ENCODE data around the gene OTOG. TPM values are rescaled to one million over a fixed set of nuclear protein-coding genes. Genes with fewer than 3 reads are reported as not detected.

Gene OTOG
- total and polyA plus RNA-seq, 2 donors (not counting 1 experiment from before 2014, with no cell fraction given) = not detected

GRCh38 chr11:17538731-17539130 lies 8.3 kb upstream of the OTOG start:
- no peaks in the 10 kb centered on the region for H4K20me1 ChIP-seq (ENCODE audit: control insufficient read depth, insufficient read depth, low read length, poor library complexity, severe bottlenecking)
- H3K27ac ChIP-seq (ENCODE audit: low read length in 2 of 2) = no peak overlapping the region
- Mint-ChIP-seq H3K27me3 (peaks cover 24% of the 10 kb centered on the region), H3K4me3 (no peak overlapping the region), H3K4me1 (no peaks in the 10 kb centered on the region), H3K9me3 (ENCODE audit: insufficient read depth) (no peaks in the 10 kb centered on the region), H3K27ac (no peak overlapping the region)
- no peaks in the 10 kb centered on the region for H3K9me3 ChIP-seq (ENCODE audit: control extremely low read depth in 1 of 3, control insufficient read depth in 2 of 3, insufficient read depth in 1 of 3, low read length in 2 of 3)
- no peak for DNase-seq
- POLR2A ChIA-PET = no interaction called here
- H3K4me2 ChIP-seq (replicated peaks; ENCODE audit: low read depth, low read length, poor library complexity, severe bottlenecking) = no peak overlapping the region
- no peaks in the 10 kb centered on the region for H3K79me2 ChIP-seq (ENCODE audit: control insufficient read depth, insufficient read depth, low read length)
- WGBS (ENCODE audit: insufficient coverage) = 66% methylated on average over 3 of the region's 3 CpGs
- H3K9ac ChIP-seq (ENCODE audit: low read length) = no peak overlapping the region
- H3K27me3 ChIP-seq (replicated peaks in 1 of 4; ENCODE audit: control extremely low read depth in 1 of 4, control insufficient read depth in 3 of 4, insufficient read depth in 4 of 4, low read length in 3 of 4) = peaks cover 0 to 10% (median 2%) of the 10 kb centered on the region in 4 experiments
- H2AFZ ChIP-seq (ENCODE audit: insufficient read depth, low read depth, low read length, poor library complexity, severe bottlenecking) = no peak overlapping the region
- ATAC-seq (ENCODE audit: low read depth) = no peak
- no peaks in the 10 kb centered on the region for H3K36me3 ChIP-seq (replicated peaks in 1 of 2; ENCODE audit: control extremely low read depth in 1 of 2, control insufficient read depth in 1 of 2, extremely low read depth in 1 of 2, insufficient read depth in 2 of 2, low read length in 1 of 2)
- no peaks in the 10 kb centered on the region for H3K4me1 ChIP-seq (ENCODE audit: control insufficient read depth in 2 of 2, insufficient read depth in 2 of 2, low read length in 2 of 2)
- intact Hi-C loops (cut with micrococcal nuclease) = no loop called here
- TF ChIP-seq CTCF (IDR thresholded peaks at IDR 0.05) (no peak), EZH2 (IDR thresholded peaks at IDR 0.05; ENCODE audit: borderline replicate concordance, insufficient read depth, low read depth, low read length, poor library complexity, severe bottlenecking) (no peak)
- CTCF ChIA-PET = no interaction called here
- H3K4me3 ChIP-seq (ENCODE audit: control extremely low read depth in 1 of 5, extremely low read depth in 1 of 5, insufficient read depth in 1 of 5, low read depth in 2 of 5, low read length in 4 of 5) = no peak overlapping the region

GRCh38 chr11:17540807-17541206 lies 6.3 kb upstream of the OTOG start:
- Histone ChIP-seq H3K79me2 (ENCODE audit: control insufficient read depth, insufficient read depth, low read length) (no peaks in the 10 kb centered on the region), H3K36me3 (replicated peaks in 1 of 2; ENCODE audit: control extremely low read depth in 1 of 2, control insufficient read depth in 1 of 2, extremely low read depth in 1 of 2, insufficient read depth in 2 of 2, low read length in 1 of 2) (no peaks in the 10 kb centered on the region), H3K4me1 (ENCODE audit: control insufficient read depth in 2 of 2, insufficient read depth in 2 of 2, low read length in 2 of 2) (peaks cover 0 to 3% of the 10 kb centered on the region in 2 donors), H3K27me3 (replicated peaks in 1 of 4; ENCODE audit: control extremely low read depth in 1 of 4, control insufficient read depth in 3 of 4, insufficient read depth in 4 of 4, low read length in 3 of 4) (peaks cover 0 to 15% (median 2%) of the 10 kb centered on the region in 4 experiments), H3K4me2 (replicated peaks; ENCODE audit: low read depth, low read length, poor library complexity, severe bottlenecking) (no peak overlapping the region), H3K9ac (ENCODE audit: low read length) (no peak overlapping the region), H3K27ac (ENCODE audit: low read length in 2 of 2) (no peak overlapping the region), H3K9me3 (ENCODE audit: control extremely low read depth in 1 of 3, control insufficient read depth in 2 of 3, insufficient read depth in 1 of 3, low read length in 2 of 3) (no peaks in the 10 kb centered on the region), H4K20me1 (ENCODE audit: control insufficient read depth, insufficient read depth, low read length, poor library complexity, severe bottlenecking) (no peaks in the 10 kb centered on the region), H3K4me3 (ENCODE audit: control extremely low read depth in 1 of 5, extremely low read depth in 1 of 5, insufficient read depth in 1 of 5, low read depth in 2 of 5, low read length in 4 of 5) (no peak overlapping the region), H2AFZ (ENCODE audit: insufficient read depth, low read depth, low read length, poor library complexity, severe bottlenecking) (no peak overlapping the region)
- Mint-ChIP-seq H3K9me3 (ENCODE audit: insufficient read depth) (no peaks in the 10 kb centered on the region), H3K4me3 (no peak overlapping the region), H3K27ac (no peak overlapping the region), H3K27me3 (peaks cover 38% of the 10 kb centered on the region), H3K4me1 (no peaks in the 10 kb centered on the region)
- POLR2A ChIA-PET = no interaction called here
- 87% methylated on average over 3 of the region's 4 CpGs for WGBS (ENCODE audit: insufficient coverage)
- CTCF ChIA-PET = no interaction called here
- intact Hi-C loops (cut with micrococcal nuclease) = no loop called here
- DNase-seq (no peak), ATAC-seq (ENCODE audit: low read depth) (no peak)
- TF ChIP-seq CTCF (IDR thresholded peaks at IDR 0.05) = no peak
- TF ChIP-seq EZH2 (IDR thresholded peaks at IDR 0.05; ENCODE audit: borderline replicate concordance, insufficient read depth, low read depth, low read length, poor library complexity, severe bottlenecking) = no peak
